HL-60 (cell line): ENCODE results near the gene ACOX3.

Source experiments
- POLR2AphosphoS5 ChIP-seq: IDR thresholded peaks from 2 replicates; pipeline ENCODE4 v1.6.1; 2012; ENCODE audit warnings: low read depth
- REST ChIP-seq: IDR thresholded peaks from 2 replicates; pipeline ENCODE4 v1.6.1; 2012; ENCODE audit warnings: low read depth; ENCODE audit not compliant: insufficient replicate concordance

GRCh38 chr4:8399298-8399697 is 41.2 kb downstream of the ACOX3 start:
- TF ChIP-seq REST (no peak), POLR2AphosphoS5 (no peak)
